ENCODE data around the gene VPS37B.

VPS37B gene

GRCh38 chr12:122867691-122868461, 28.0 kb downstream of the VPS37B start:
- DNase-seq (ENCODE audit: extremely low read depth in 1 of 2, low read depth in 1 of 2), result no peak

- no peak for DNase-seq (ENCODE audit: extremely low read depth in 1 of 2, low read depth in 1 of 2)
These were observed 28.8 kb downstream of the VPS37B start for GRCh38 chr12:122866950-122867607.

- no peak for DNase-seq (ENCODE audit: extremely low read depth in 1 of 2, low read depth in 1 of 2)
These were observed 29.5 kb downstream of the VPS37B start for GRCh38 chr12:122866379-122866778.

GRCh38 chr12:122865268-122866231, 30.4 kb downstream of the VPS37B start:
- no peak for DNase-seq (ENCODE audit: extremely low read depth in 1 of 2, low read depth in 1 of 2)

GRCh38 chr12:122864894-122865253, 31.1 kb downstream of the VPS37B start:
- no peak for DNase-seq (ENCODE audit: extremely low read depth in 1 of 2, low read depth in 1 of 2)

GRCh38 chr12:122862872-122863701, 32.8 kb downstream of the VPS37B start:
- DNase-seq (ENCODE audit: extremely low read depth in 1 of 2, low read depth in 1 of 2), result no peak

GRCh38 chr12:122862110-122862634, 33.8 kb downstream of the VPS37B start:
- no peak for DNase-seq (ENCODE audit: extremely low read depth in 1 of 2, low read depth in 1 of 2)

GRCh38 chr12:122861587-122861970, 34.3 kb downstream of the VPS37B start:
- DNase-seq (ENCODE audit: extremely low read depth in 1 of 2, low read depth in 1 of 2), result no peak

- no peak for DNase-seq (ENCODE audit: extremely low read depth in 1 of 2, low read depth in 1 of 2)
These were observed 34.9 kb downstream of the VPS37B start for GRCh38 chr12:122860854-122861586.

- DNase-seq (ENCODE audit: extremely low read depth in 1 of 2, low read depth in 1 of 2), result peak; percentile 61 to 73
These were observed 35.7 kb downstream of the VPS37B start for GRCh38 chr12:122860040-122860853.

- DNase-seq (ENCODE audit: extremely low read depth in 1 of 2, low read depth in 1 of 2), result no peak
These were observed 36.5 kb downstream of the VPS37B start for GRCh38 chr12:122859303-122860039.

- DNase-seq (ENCODE audit: extremely low read depth in 1 of 2, low read depth in 1 of 2), result no peak
These were observed 37.2 kb downstream of the VPS37B start for GRCh38 chr12:122858591-122859302.

- no peak for DNase-seq (ENCODE audit: extremely low read depth in 1 of 2, low read depth in 1 of 2)
These were observed 37.8 kb downstream of the VPS37B start for GRCh38 chr12:122858171-122858570.

GRCh38 chr12:122856999-122857671, 38.8 kb downstream of the VPS37B start:
- no peak for DNase-seq (ENCODE audit: extremely low read depth in 1 of 2, low read depth in 1 of 2)

GRCh38 chr12:122855928-122856831, 39.7 kb downstream of the VPS37B start:
- DNase-seq (ENCODE audit: extremely low read depth in 1 of 2, low read depth in 1 of 2), result no peak
